Colonic mucosa (tissue), 4 donors: ENCODE measurements around the gene DNAH17. TPM values are rescaled to one million over a fixed set of nuclear protein-coding genes. Genes with fewer than 3 reads are reported as not detected.

Experiments used
- DNase-seq: peaks from one replicate; pipeline ENCODE4 v3.0.0-alpha.2; 2020
- H3K27ac ChIP-seq: fragments of 200-600 bp; one replicate; pipeline ENCODE4 v1.8.0; 2021
- H3K27me3 ChIP-seq: fragments of 200-600 bp; one replicate; pipeline ENCODE4 v1.8.0; 2021
- H3K36me3 ChIP-seq: fragments of 200-600 bp; one replicate; pipeline ENCODE4 v1.8.0; 2021
- H3K4me1 ChIP-seq: fragments of 200-600 bp; one replicate; pipeline ENCODE4 v1.8.0; 2021; ENCODE audit warnings: mild to moderate bottlenecking
- H3K4me3 ChIP-seq: fragments of 200-600 bp; one replicate; pipeline ENCODE4 v1.8.0; 2021
- H3K9ac ChIP-seq, 2 donors: one replicate each; pipeline ENCODE4 v1.7.0; 2013; ENCODE audit warnings: control low read depth in 2 of 2, low read depth in 2 of 2, low read length in 2 of 2
- H3K9me3 ChIP-seq: fragments of 200-600 bp; one replicate; pipeline ENCODE4 v1.8.0; 2021
- CTCF ChIP-seq: fragments of 200-600 bp; IDR thresholded peaks from one replicate; pipeline ENCODE4 v1.8.0; 2022; ENCODE audit warnings: antibody characterized with exemption, mild to moderate bottlenecking
- intact Hi-C: fragments of 100-400 bp; cut with DNase I; formaldehyde crosslinking; loops from one replicate; pipeline ENCODE4 v1.14.1; 2022
- total RNA-seq, 2 donors: library from RNA; stranded (reverse); fragmentation: NEBNext Ultra II Directional in 1 of 2; extraction: Animal tissue kit (Norgen Biotek cat#: 25700) in 1 of 2; gene quantifications; one replicate each; pipeline ENCODE4 v1.2.1, GENCODE V29; 2021
- donor health status: healthy.
- donor health status: DM: no; HTN: no; CAD: no.
- donor health status: DM: no; HTN: no; CAD: no.

Gene DNAH17
- total RNA-seq, 2 donors from 2014 or later, result 0.05 to 0.19 TPM

- no peak for DNase-seq
- Histone ChIP-seq H3K9me3 (no peaks in the 10 kb centered on the region), H3K27ac (no peak overlapping the region), H3K4me3 (no peak overlapping the region), H3K36me3 (no peaks in the 10 kb centered on the region), H3K4me1 (no peaks in the 10 kb centered on the region), H3K9ac (no peak overlapping the region), H3K27me3 (no peaks in the 10 kb centered on the region)
- intact Hi-C loops, result no loop called here
- TF ChIP-seq CTCF, result no peak
These were observed 86.5 kb downstream of the DNAH17 start for GRCh38 chr17:78490673-78491072.

- DNase-seq, result no peak
- no peak overlapping the region for H3K4me3 ChIP-seq
- H3K36me3 ChIP-seq, result no peaks in the 10 kb centered on the region
- H3K9me3 ChIP-seq, result no peaks in the 10 kb centered on the region
- no peaks in the 10 kb centered on the region for H3K4me1 ChIP-seq
- no peak for TF ChIP-seq CTCF
- no peak overlapping the region for H3K9ac ChIP-seq
- no peaks in the 10 kb centered on the region for H3K27me3 ChIP-seq
- no peak overlapping the region for H3K27ac ChIP-seq
- intact Hi-C loops, result no loop called here
These were observed 87.0 kb downstream of the DNAH17 start for GRCh38 chr17:78490156-78490555.

GRCh38 chr17:78488867-78489634 is 88.1 kb downstream of the DNAH17 start:
- H3K9me3 ChIP-seq, result no peaks in the 10 kb centered on the region
- no peak overlapping the region for H3K9ac ChIP-seq
- DNase-seq, result no peak
- H3K4me3 ChIP-seq, result no peak overlapping the region
- no peaks in the 10 kb centered on the region for H3K4me1 ChIP-seq
- no peak for TF ChIP-seq CTCF
- intact Hi-C loops, result no loop called here
- H3K36me3 ChIP-seq, result no peaks in the 10 kb centered on the region
- H3K27ac ChIP-seq, result no peak overlapping the region
- no peaks in the 10 kb centered on the region for H3K27me3 ChIP-seq

- no peak for TF ChIP-seq CTCF
- DNase-seq, result no peak
- no peaks in the 10 kb centered on the region for H3K27me3 ChIP-seq
These were observed 89.0 kb downstream of the DNAH17 start for GRCh38 chr17:78488156-78488555.

GRCh38 chr17:78486946-78487680 is 90.1 kb downstream of the DNAH17 start:
- no peaks in the 10 kb centered on the region for H3K36me3 ChIP-seq
- no peak overlapping the region for H3K27ac ChIP-seq
- H3K27me3 ChIP-seq, result no peaks in the 10 kb centered on the region
- no peak overlapping the region for H3K9ac ChIP-seq
- TF ChIP-seq CTCF, result no peak
- H3K4me1 ChIP-seq, result no peaks in the 10 kb centered on the region
- intact Hi-C loops, result no loop called here
- H3K4me3 ChIP-seq, result no peak overlapping the region
- H3K9me3 ChIP-seq, result no peaks in the 10 kb centered on the region
- no peak for DNase-seq

More at GRCh38 chr17:78488156-78488555, 89.0 kb downstream of the DNAH17 start:
- Histone ChIP-seq H3K27ac (no peak overlapping the region), H3K36me3 (no peaks in the 10 kb centered on the region), H3K9ac (no peak overlapping the region), H3K4me3 (no peak overlapping the region), H3K4me1 (no peaks in the 10 kb centered on the region), H3K9me3 (no peaks in the 10 kb centered on the region)
- intact Hi-C loops, result no loop called here
